GM19397 (cell line): Measurements from ENCODE around the gene EIF4G3.
"Not testable (repeated sequence)": the region's sequence is repeated elsewhere in the genome, so short reads cannot be mapped to it uniquely, and the experiment has no call there.

ENCODE experiments used
- ATAC-seq: cut with Tn5 transposase; IDR thresholded peaks from one replicate; pipeline ENCODE4 v1.9.1; 2021; ENCODE audit warnings: mild to moderate bottlenecking, moderate library complexity; ENCODE audit not compliant: unreplicated experiment

Gene EIF4G3

GRCh38 chr1:21176586-21177555 is at the start of gene EIF4G3:
Gene EIF4G3, minus strand, starts transcription at chr1:21176897. Its CDS starts 174,155 bp downstream, at chr1:21002742.
- ATAC-seq = peak; percentile 87

GRCh38 chr1:21225065-21225464 is 48.4 kb upstream of the EIF4G3 start:
- ATAC-seq = no peak

GRCh38 chr1:21220815-21221214 is 44.1 kb upstream of the EIF4G3 start:
- ATAC-seq = no peak

- ATAC-seq = no peak
Observed at GRCh38 chr1:21219674-21220073, 43.0 kb upstream of the EIF4G3 start.

GRCh38 chr1:21217812-21218596 is 41.3 kb upstream of the EIF4G3 start:
- no peak for ATAC-seq

- no peak for ATAC-seq
Observed at GRCh38 chr1:21216835-21217811, 40.4 kb upstream of the EIF4G3 start.

- ATAC-seq = no peak
Observed at GRCh38 chr1:21212126-21212525, 35.4 kb upstream of the EIF4G3 start.

- not testable (repeated sequence) for ATAC-seq
Observed at GRCh38 chr1:21208137-21208700, 31.5 kb upstream of the EIF4G3 start.

GRCh38 chr1:21206117-21206516 is 29.4 kb upstream of the EIF4G3 start:
- no peak for ATAC-seq

- ATAC-seq = no peak
Observed at GRCh38 chr1:21205416-21205815, 28.7 kb upstream of the EIF4G3 start.

- no peak for ATAC-seq
Observed at GRCh38 chr1:21201650-21202049, 25.0 kb upstream of the EIF4G3 start.

- ATAC-seq = not testable (repeated sequence)
Observed at GRCh38 chr1:21201238-21201637, 24.5 kb upstream of the EIF4G3 start.

GRCh38 chr1:21200767-21201166 is 24.1 kb upstream of the EIF4G3 start:
- ATAC-seq = no peak

GRCh38 chr1:21198929-21199328 is 22.2 kb upstream of the EIF4G3 start:
- ATAC-seq = no peak

GRCh38 chr1:21192871-21193270 is 16.2 kb upstream of the EIF4G3 start:
- no peak for ATAC-seq

GRCh38 chr1:21192284-21192683 is 15.6 kb upstream of the EIF4G3 start:
- no peak for ATAC-seq

- ATAC-seq = not testable (repeated sequence)
Observed at GRCh38 chr1:21190771-21191170, 14.1 kb upstream of the EIF4G3 start.

GRCh38 chr1:21189906-21190500 is 13.3 kb upstream of the EIF4G3 start:
- ATAC-seq = no peak

GRCh38 chr1:21189421-21189820 is 12.7 kb upstream of the EIF4G3 start:
- no peak for ATAC-seq

- ATAC-seq = no peak
Observed at GRCh38 chr1:21188235-21188634, 11.5 kb upstream of the EIF4G3 start.
